Measurements from ENCODE around the gene CCDC70.

CCDC70 gene

DNA sequence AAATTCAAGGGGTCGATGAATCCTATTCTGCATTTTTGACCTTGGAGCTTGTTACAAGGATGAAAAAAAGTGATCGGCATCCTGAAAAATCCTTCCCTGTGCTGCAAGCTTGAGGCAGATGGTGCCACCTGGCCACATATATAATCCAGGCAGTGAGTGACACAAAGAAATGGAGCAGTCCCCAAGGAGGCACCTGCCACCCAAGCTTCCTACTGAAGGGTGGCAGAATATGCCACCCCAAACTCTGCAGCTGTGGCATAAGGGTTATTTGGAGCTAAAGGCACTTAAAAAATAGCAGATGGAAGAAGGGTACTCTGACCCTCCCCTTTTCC is 32.2 kb upstream of the CCDC70 start:
- no peak for DNase-seq (ENCODE audit: low spot score)

DNA sequence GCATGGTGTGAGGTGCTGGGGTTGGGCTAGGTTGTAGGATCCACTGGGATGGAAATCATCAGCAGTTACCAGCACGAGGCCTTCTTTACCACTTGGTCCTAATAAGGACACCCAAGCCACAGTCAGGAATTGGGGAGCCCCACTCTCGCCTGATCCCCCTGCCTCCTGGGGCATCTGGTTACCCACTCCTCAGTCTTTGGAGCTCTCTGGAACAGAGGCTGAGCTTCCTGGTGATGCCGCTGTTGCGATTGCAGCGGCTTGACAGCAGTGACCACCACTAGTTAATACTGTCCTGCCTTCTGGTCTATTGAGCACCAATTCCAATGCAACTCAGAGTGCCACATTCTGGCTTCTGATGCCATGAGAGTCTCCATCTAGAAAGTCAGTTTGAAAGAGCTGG is 30.2 kb upstream of the CCDC70 start:
- no peak for DNase-seq (ENCODE audit: low spot score)

DNA sequence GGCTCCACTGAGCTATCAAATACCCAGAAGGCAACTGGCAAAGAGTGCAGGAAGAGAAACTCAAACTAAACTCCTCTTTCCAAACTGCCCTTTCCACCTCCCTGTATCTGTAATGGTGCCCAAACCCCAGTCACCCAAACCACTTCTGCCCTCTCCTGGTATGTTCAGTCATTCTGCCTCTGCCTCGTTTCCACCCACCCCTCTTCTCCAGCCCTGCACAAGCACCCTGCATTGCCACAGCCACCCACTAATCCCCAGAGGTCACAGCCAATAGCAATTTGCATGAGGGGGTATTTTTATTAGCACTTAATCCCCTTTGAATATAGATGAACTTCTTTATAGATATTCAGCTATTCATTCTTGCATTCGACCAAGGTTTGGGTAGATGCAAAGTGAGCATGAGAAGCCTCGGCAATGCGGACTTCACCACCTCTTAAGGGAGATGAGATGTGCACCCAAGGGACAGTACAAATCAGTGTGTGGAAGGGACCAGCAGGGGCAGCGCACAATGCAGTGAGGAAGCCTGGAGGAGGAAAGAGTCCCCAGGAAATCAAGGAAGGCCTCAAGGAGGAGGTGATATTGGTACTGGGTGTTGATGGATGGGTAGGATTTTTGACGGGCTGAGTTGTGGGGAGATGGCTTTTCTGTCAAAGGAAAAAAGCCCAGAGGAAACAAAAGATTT is 29.2 kb upstream of the CCDC70 start:
- peak; percentile 56 for DNase-seq (ENCODE audit: low spot score)

DNA sequence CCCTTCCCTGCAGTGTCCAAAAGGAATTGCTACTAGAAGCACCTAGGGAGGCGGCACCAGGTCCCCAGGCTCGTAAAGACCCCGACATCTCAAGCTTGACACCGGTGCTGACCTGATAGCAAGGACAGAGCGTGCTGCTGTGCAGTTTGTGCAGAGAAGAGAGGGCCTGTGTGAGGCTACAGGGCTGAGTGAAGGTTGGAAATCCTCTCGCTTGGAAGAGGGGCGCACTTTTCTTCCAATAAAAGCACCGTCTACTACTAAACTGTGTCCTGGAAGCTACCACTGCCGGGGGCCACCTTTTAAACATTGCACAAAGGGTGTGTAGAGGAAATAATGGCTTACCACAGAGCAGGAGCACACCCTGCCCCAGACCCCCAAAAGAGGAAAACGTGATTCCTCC is 27.8 kb upstream of the CCDC70 start:
- DNase-seq (ENCODE audit: low spot score): no peak

DNA sequence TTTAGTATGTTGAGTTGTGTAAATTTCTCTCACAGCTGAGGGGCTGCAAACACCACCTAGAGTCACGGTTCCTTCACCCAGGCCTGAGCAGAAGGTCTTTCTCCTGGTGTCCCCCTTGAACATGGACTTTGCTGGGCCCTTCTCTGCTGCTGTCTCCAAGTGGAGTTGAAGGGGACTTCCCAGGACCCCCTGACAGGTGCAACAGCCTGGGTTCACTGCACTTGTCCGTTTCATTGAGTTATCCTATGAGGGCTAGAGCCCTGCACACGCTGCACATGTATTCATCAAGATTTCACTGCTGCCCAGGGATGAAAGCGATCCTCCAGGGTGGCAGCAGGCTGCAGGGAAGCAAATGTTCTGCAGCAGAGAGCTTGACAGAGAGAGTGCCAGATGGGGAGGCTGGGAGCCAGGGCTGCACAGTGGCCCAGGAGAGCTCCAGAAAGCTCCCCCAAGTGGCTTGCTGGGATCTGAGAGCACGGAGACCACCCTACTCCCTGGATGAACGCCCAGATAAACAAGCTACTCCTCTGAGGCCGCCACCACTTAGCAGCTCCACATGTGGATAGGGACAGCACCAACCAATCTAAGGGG is 27.1 kb upstream of the CCDC70 start:
- DNase-seq (ENCODE audit: low spot score): no peak

DNA sequence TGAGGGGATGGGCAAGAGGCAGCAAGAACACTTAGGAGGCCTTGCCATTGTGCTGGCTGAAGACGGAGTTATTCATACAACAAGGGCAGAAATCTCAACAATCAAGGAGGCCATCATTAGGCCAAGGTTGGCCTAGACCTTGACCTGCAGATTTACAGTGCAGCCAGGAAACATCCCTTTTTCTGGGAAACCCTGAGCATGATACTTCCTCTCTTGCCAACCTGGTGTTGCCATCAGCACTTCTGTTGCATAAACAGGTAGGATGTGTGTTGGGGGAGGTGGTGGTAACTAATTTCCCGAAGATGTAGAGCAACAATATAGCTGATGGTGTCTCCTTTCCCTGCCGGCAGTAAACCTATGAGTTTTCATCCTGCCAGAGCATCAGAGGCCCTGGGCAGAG is 24.8 kb upstream of the CCDC70 start:
- DNase-seq (ENCODE audit: low spot score): no peak

DNA sequence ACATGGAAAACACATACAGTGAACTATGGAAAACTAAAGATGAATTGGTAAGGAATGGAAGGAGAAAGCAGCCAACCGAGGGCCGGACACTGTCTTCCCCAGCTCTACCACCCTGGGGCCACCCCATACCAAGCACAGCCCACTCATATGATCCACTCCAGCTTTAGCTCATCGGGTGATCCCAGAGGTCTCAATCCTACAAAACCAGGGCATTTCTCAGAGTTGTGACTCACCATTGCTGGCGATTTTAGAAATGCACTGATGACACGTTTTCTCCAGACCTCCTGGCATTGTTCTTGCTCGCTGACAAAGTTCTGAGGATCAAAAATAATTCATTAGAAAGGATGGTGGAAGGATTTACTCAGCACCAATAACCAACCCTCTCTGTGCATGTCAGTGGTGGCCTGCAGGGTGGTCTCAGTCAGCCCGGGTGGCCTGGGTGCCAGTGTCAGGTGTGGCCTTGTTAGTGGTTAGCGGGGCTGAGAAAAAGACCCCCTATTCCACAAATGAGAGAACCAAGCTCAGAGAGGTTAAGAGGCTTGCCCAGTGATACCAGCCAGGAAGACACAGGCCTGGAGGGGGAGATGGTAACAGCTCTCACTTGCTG is 23.4 kb upstream of the CCDC70 start:
- DNase-seq (ENCODE audit: low spot score): no peak

DNA sequence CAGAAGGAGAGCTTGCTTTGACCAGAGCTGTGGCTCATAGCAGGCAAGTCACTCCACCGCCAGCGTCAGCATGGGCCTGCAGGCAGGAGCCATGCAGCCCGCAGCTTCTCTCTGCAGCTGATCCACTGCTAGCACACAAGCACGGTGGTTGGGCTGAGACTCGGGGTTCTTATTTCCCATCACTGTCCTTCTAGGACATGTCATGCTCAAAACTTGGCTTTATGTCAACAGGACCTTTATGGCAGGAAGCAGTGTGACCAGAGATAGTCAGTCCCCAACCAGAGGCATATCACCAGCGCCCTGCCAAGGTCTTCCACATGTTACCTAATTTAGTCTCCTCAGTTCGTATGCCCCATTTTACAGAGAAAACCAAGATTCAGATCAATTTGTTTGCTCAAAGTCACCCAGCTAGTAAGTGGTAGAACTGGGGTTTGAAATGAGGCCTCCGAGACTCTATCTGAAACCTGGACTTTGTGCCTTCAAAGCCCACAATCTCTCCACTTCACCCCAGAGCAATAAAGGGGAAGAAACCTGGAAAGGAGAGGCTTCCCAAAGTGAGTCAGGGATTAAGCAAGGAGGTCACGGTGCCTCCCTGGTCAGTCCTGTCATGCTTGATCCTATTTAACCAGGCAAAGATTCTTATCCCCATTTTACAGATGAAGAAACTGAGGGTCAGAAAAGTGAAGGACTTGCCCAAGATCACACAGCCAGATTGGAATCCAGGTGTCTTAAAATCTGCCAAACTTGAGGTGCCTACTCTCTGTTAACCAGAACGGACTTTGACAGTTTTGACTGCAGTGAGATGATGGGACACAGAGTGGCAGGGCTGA is 21.8 kb upstream of the CCDC70 start:
- no peak for DNase-seq (ENCODE audit: low spot score)

DNA sequence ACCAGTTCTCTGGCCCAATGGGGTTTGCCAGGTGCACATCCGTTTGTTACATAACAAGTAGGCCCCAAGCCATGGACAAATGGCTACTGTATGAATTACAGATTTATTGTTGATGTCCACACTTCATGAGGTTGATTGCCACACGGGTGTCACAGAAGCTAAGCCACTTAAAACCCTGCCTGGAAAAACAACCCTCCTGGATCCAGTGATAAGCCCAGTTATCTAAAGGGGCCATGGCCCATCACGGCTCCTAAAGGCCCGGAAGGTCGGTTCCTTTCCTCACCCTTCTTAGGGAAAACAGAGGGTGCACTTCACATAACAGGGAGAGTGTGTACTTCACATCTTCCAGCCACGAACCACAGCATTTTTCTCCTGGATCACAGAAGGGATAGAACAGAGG is 20.9 kb upstream of the CCDC70 start:
- DNase-seq (ENCODE audit: low spot score): no peak

DNA sequence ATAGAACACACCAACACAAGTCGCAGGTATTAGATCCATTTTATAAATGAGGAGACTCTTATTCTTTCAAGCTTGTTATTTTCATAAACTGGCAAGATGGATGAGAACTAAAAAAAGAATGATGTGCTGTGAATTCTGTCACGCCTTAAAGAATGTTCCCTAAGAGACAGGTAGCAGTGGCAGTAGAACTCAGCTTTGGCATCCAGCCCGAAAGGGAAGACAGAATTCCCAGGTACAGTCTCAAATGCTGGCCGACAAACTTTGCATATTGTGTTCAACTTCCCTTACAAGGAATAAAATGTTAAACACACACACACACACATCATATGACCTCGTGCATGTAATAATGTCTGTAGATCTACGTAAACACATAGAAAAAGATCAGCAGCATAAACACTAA is 20.0 kb upstream of the CCDC70 start:
- no peak for DNase-seq (ENCODE audit: low spot score)

DNA sequence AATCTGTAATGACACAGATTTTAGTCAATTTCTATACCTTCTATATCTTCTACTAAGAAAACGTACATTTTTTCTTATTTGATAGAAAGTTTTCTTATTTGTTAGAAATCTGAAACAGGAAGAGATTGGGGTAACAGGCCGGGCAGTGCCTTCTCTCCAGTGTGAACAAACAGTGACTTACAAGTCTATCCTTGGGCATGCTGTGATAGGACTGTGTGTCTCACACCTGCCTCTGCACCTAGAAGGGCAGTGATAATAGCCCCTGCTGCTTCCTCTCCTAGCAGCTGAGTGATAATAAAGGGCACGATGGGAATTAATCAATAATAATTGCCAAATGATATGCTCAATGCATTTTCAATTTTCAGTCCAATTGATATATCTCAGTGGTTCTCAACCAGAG is 18.2 kb upstream of the CCDC70 start:
- no peak for DNase-seq (ENCODE audit: low spot score)

DNA sequence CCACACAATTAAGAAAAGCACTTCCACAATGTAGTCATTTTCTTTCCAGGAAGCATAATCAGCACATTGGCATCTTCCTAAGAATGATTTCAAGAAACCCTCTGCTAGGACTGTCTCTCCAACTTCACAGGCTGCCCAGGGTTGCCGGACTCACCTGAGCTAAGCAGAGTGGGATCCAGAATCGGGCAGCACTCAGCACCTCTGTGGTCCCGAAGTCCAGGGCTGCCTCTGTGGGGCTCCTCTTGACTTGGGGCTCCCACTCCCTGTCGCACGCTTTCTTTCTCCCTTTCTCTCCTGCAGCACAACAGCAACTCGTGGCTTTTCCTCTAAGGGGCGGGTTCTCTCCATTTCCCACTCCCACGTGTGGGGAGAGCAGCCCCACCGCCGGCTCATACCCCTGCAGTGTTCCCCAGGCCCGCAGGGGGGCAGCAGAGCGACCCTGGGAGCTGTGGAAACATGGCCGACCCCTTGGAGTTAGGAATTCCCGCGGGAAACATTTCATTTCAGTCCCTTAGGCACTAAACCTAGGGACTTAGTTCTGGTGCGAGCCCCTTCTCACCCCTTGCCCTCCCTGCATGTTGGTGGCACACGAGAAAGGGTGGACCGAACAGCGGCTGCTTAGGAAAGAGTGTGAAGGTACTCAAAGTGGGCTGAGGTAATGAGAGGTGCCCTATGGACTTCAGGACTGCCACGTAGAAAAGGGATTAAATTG is 16.8 kb upstream of the CCDC70 start, which contains the start of gene TMEM272:
TMEM272 (minus strand) TSS at position 316 of the 712 bp plus-strand sequence. CDS start 6,647 bp downstream, outside the sequence.
- peak; percentile 53 for DNase-seq (ENCODE audit: low spot score)

DNA sequence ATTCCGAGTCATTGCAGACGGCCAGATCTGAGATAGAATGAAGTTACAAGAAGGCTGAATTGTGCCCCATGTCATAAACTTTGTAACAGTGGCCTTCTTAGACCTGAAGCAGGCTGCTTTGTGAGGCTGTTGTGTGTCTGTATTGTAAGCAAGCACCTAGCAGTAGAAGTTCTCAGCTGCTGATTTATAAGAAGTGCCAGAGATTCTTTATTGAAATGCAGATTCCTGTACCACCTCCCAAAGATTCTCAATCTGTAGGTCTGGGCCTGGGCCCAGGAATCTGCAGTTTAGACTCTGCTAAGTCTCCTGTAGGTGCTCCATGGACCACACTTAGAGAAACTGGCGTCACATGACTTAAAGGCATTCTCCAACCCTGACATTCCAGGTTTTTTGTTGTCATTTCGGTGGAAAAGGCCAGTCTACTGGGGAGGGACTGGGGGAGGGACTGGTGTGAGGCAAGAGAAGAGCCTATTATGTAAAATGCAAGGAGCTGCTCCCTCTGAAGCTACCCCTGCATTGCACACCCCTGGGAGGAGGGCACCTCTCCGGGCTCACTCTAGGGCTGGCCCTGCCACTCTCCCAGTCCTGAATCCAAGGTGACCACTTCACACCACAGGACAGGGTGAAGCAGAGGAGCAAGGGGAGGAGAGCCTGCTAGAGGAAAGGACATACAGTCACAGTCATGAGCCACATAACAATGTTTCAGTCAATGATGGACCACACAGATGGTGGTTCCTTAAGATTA is 16.0 kb upstream of the CCDC70 start:
- DNase-seq (ENCODE audit: low spot score): no peak

DNA sequence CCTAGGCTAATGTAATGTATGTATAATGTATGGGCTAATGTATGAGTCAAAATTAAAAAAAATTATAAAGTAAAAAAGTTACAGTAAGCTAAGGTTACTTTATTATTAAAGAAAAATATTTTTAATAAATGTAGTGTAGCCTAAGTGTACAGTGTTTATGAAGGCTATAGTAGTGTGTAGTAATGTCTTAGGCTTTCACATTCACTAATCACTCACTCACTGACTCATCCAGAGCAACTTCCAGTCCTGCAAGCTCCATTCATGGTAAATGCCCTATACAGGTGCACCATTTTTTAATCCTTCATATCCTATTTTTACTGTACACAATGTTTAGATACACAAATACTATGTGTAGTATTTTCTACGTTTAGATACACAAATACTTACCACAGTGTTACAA is 15.0 kb upstream of the CCDC70 start:
- DNase-seq (ENCODE audit: low spot score): peak; percentile 34

DNA sequence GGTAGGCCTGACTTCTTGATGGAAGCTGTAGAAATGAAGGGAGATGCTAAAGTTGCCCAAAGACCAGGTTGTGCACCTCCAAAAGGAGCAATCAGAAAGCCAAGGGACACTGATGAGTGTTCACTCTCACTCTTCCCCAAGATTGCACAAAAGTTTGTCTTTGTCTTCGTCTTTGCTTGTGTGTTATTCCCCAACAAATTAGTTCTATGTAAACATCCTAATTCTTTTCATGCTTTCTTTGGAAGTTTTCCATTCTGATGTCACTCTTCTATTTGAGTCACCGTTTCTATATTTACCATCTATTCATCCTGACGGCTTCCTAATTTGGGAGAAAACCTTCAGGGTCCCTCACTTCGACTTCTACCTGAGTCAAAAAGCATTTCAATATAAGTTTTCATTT is 13.1 kb upstream of the CCDC70 start:
- no peak for DNase-seq (ENCODE audit: low spot score)

DNA sequence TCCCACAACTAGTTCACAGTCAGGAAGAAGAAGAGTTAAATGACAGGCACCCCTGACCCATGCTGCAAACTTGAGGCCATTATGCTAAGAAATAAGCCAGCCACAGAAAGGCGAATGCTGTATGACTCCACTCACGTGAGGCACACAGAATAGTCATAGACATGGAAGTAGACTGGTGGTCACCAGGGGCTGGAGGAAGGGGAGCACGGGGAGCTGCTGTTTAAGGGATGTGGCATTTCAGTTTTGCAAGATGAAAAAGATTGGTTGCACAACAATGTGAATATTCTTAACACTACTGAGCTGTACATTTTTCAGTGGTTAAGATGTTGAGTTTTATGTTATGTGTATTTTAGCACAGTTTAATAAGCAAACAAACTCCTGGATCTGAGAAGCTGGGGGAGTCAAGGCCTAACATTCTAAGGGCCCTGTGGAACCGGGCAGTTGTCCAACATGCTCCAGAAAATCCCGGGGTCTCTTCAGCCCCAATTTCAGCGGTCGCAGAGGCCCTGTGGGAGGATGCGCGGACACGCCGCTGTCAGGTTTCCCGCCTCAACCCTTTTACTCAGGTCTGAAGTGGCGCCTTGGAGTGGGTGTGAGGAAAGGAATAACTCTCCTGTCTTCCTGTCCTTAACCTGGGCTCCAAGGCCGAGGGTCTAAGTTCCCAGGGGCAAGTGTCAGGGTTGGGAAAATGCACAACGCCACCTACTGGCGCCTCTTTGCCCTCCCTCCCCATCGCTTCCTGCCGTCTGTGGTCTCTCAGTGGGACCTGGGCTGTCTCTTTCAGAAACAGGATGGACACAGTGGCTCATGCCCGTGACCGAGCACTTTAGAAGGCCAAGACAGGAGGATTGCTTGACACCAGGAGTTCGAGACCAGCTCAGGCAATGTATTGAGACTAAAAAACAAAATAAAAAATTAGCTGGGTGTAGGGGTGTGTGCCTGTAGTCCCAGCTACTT is 12.3 kb upstream of the CCDC70 start:
- no peak for DNase-seq (ENCODE audit: low spot score)

DNA sequence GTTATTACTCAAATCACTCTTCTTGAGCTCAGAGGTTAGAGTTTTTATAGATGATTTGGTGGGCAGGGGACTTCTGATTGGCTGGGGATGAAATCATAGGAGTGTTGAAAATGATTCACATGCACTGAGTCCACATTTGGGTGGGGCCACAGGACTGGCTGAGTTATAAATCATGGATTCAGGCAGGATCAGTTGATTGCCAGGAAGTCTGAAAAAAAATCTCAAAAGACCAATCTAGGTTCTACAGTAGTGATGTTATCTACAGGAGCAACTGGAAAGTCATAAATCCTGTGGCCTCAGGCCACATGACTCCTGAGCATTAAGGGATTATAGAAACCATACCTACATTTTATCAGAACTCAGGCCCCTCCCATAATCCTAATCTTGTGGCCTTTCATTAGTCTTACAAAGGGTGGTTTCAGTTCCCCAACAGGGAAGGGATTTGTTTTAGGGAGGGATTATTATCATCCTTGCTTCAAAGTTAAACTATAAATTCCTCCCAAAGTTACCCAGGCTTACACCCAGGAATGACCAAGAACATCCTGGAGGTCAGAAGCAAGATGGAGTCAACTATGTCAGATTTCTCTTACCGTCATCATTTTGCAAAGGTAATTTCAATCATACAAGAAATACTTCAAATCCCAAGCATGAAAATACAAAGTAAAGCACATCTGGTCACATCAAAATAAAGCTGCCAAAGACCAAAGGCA is 5.6 kb upstream of the CCDC70 start:
- no peak for DNase-seq (ENCODE audit: low spot score)

DNA sequence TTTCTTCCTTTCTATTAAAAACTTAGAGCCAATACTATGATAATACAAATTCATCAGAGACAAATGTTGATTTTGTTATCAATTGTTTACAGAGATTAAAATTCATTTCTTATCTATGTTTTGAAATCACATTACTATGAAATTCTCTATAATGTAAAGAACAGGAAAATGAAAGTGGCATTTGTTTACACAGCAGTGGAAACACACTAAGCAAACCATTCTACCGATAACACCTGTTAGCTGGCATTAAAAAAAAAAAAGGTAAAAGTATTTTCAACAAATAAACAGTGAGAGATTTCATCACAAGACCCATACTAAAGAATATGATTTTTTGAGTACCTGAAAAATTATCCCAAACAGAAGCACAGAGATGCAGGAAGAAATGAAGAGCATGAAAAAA is 4.8 kb upstream of the CCDC70 start:
- DNase-seq (ENCODE audit: low spot score): no peak

DNA sequence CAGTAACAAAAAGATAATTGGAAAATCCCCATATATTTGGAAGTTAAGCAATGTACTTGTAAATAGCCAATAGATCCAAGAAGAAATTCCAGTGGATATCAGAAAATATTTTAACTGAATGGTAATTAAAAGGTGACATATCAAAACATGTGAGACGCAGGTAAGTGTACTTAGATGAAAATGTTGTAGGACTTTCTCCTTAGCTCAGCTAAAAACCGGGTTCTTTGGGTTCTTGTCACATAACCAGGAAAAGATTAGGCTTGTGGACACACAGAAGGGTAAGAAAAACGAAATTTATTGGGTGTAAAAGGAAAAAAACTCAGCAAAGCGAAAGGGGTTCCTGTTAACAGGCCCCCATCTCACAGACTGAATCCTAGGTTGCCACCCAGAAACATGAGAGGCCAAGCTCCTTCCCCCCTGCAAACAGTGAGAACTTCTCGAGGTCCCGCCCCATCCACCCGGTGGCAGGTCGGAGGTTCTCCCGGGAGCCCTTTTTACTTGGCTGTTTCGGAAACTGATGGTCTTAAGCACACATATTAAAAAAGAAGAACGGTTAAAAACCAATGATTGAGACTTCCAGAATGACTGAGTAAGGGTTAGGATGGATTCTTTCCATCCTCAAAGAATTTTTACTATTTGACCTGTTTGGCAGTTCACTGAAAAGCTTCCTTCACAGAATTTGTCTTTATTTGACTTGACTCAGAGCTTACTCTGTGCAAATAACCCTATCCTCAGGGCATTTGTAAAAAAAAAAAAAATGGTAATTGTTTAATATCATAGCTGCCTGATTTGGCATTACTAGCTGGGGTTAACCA is 3.1 kb upstream of the CCDC70 start:
- DNase-seq (ENCODE audit: low spot score): no peak

All from activated CD4-positive, alpha-beta T cell treated with anti-CD3 and anti-CD28 coated beads, Interleukin-2, Interleukin-4, amounts not matched to agents 100 ng/mL and 50 ng/mL, durations not matched to agents 16 hours and 8 hours (primary cell).